GM19023 (cell line): Measurements from ENCODE around the gene COBL.

ENCODE experiments used
- ATAC-seq: cut with Tn5 transposase; IDR thresholded peaks from one replicate; pipeline ENCODE4 v1.9.1; 2021; ENCODE audit warnings: mild to moderate bottlenecking, moderate library complexity; ENCODE audit not compliant: unreplicated experiment

COBL gene

GRCh38 chr7:51255536-51256208, 60.9 kb downstream of the COBL start:
- ATAC-seq: no peak

- no peak for ATAC-seq
Observed at GRCh38 chr7:51255036-51255435, 61.6 kb downstream of the COBL start.

GRCh38 chr7:51253157-51253556, 63.5 kb downstream of the COBL start:
- no peak for ATAC-seq

- ATAC-seq: no peak
Observed at GRCh38 chr7:51251290-51251689, 65.3 kb downstream of the COBL start.

- ATAC-seq: no peak
Observed at GRCh38 chr7:51250512-51250911, 66.1 kb downstream of the COBL start.

GRCh38 chr7:51249991-51250390, 66.6 kb downstream of the COBL start:
- ATAC-seq: no peak

- no peak for ATAC-seq
Observed at GRCh38 chr7:51249187-51249945, 67.2 kb downstream of the COBL start.

GRCh38 chr7:51246258-51247245, 70.1 kb downstream of the COBL start:
- no peak for ATAC-seq

GRCh38 chr7:51244885-51245284, 71.7 kb downstream of the COBL start:
- ATAC-seq: no peak

- ATAC-seq: no peak
Observed at GRCh38 chr7:51244053-51244452, 72.6 kb downstream of the COBL start.

GRCh38 chr7:51243631-51244030, 73.0 kb downstream of the COBL start:
- ATAC-seq: no peak

- ATAC-seq: no peak
Observed at GRCh38 chr7:51242881-51243518, 73.6 kb downstream of the COBL start.

GRCh38 chr7:51242007-51242691, 74.5 kb downstream of the COBL start:
- no peak for ATAC-seq

GRCh38 chr7:51240868-51241267, 75.7 kb downstream of the COBL start:
- ATAC-seq: no peak

GRCh38 chr7:51239691-51240090, 76.9 kb downstream of the COBL start:
- no peak for ATAC-seq

GRCh38 chr7:51238981-51239495, 77.6 kb downstream of the COBL start:
- ATAC-seq: no peak

- ATAC-seq: no peak
Observed at GRCh38 chr7:51237446-51238133, 79.0 kb downstream of the COBL start.

GRCh38 chr7:51236470-51237132, 80.0 kb downstream of the COBL start:
- ATAC-seq: no peak
